HepG2 (cell line): ENCODE data around the gene GCG. TPM values are rescaled to one million over a fixed set of nuclear protein-coding genes. Genes with fewer than 3 reads are reported as not detected.

Experiments used
- ARNTL ChIP-seq: sonication (generic); formaldehyde crosslinking; IDR thresholded peaks from 2 replicates; pipeline ENCODE4 v1.4.0; 2020; ENCODE audit warnings: mild to moderate bottlenecking, missing genetic modification reagents
- ERF ChIP-seq: IDR thresholded peaks from 2 replicates; pipeline ENCODE4 v1.6.1; 2018; ENCODE audit warnings: missing biosample characterization, missing genetic modification reagents
- FOXA3 ChIP-seq: IDR thresholded peaks from 2 replicates; pipeline ENCODE4 v1.6.1; 2016; ENCODE audit warnings: missing genetic modification reagents, missing compliant biosample characterization
- GATAD1 ChIP-seq: IDR thresholded peaks from 2 replicates; pipeline ENCODE4 v1.6.1; 2016; ENCODE audit warnings: missing genetic modification reagents, missing compliant biosample characterization
- KDM4B ChIP-seq: sonication (generic); formaldehyde crosslinking; IDR thresholded peaks from 2 replicates; pipeline ENCODE4 v1.4.0; 2020; ENCODE audit warnings: missing genetic modification reagents
- LCORL ChIP-seq, 2 experiments: fragments of 450-650 bp in 1 of 2; sonication (generic) in 1 of 2; formaldehyde crosslinking in 1 of 2; IDR thresholded peaks; 2 replicates each; pipeline versions ENCODE4 v1.5.0 to v1.6.1; 2017 to 2020; ENCODE audit warnings: antibody characterized with exemption in 1 of 2, missing genetic modification reagents in 1 of 2
- MIER3 ChIP-seq: IDR thresholded peaks from 2 replicates; pipeline ENCODE4 v1.6.1; 2016; ENCODE audit warnings: missing compliant biosample characterization, borderline replicate concordance
- MIXL1 ChIP-seq: IDR thresholded peaks from 2 replicates; pipeline ENCODE4 v1.6.1; 2016
- NRL ChIP-seq: sonication (generic); formaldehyde crosslinking; IDR thresholded peaks from 2 replicates; pipeline ENCODE4 v1.5.0; 2020; ENCODE audit warnings: missing genetic modification reagents, mild to moderate bottlenecking, moderate library complexity, borderline replicate concordance
- POLR2G ChIP-seq: fragments of 200-400 bp; formaldehyde crosslinking; IDR thresholded peaks from 2 replicates; pipeline ENCODE4 v1.6.1; 2018; ENCODE audit warnings: mild to moderate bottlenecking, low read depth, low read length, moderate library complexity
- RBM39 ChIP-seq: fragments of 200-400 bp; formaldehyde crosslinking; IDR thresholded peaks from one replicate; pipeline ENCODE4 v1.6.1; 2018; ENCODE audit warnings: antibody characterized with exemption, mild to moderate bottlenecking, low read depth, low read length; ENCODE audit not compliant: poor library complexity, severe bottlenecking
- SMAD9 ChIP-seq: sonication (generic); formaldehyde crosslinking; IDR thresholded peaks from 2 replicates; pipeline ENCODE4 v1.5.1; 2020; ENCODE audit warnings: mild to moderate bottlenecking, missing genetic modification reagents
- TCF7L2 ChIP-seq: IDR thresholded peaks from 2 replicates; pipeline ENCODE4 v1.6.1; 2011; ENCODE audit warnings: mild to moderate bottlenecking, low read depth, low read length, moderate library complexity
- TEAD3 ChIP-seq: optimal IDR thresholded peaks from 2 replicates; pipeline ENCODE3; 2016; ENCODE audit warnings: borderline replicate concordance
- TMF1 ChIP-seq: sonication (generic); formaldehyde crosslinking; IDR thresholded peaks from 2 replicates; pipeline ENCODE4 v1.8.1; 2022; ENCODE audit warnings: low read depth, missing genetic modification reagents
- ZNF503 ChIP-seq: sonication (generic); formaldehyde crosslinking; IDR thresholded peaks from 2 replicates; pipeline ENCODE4 v1.4.0; 2020; ENCODE audit warnings: missing genetic modification reagents
- ZNF724P ChIP-seq: sonication (generic); formaldehyde crosslinking; IDR thresholded peaks from 2 replicates; pipeline ENCODE4 v1.8.0; 2022; ENCODE audit warnings: missing genetic modification reagents, borderline replicate concordance
- ZNF770 ChIP-seq: sonication (generic); formaldehyde crosslinking; IDR thresholded peaks from 2 replicates; pipeline ENCODE4 v1.5.0; 2020; ENCODE audit warnings: mild to moderate bottlenecking, missing genetic modification reagents
- polyA plus RNA-seq, 8 experiments: library from polyadenylated mRNA; depleted of rRNA in 3 of 8; stranded (reverse) in 7 of 8; unstranded in 1 of 8; fragments of >200 nt; fragmentation: Illumina TruSeq in 4 of 8; extraction: Trizol in 4 of 8; gene quantifications; 2 replicates each; pipeline versions ENCODE4 v1.2.1 to v1.2.3, GENCODE V29; 2011 to 2016; ENCODE audit warnings: low read depth in 4 of 8, missing spikeins in 1 of 8, mixed read lengths in 1 of 8; ENCODE audit not compliant: insufficient read depth in 1 of 8
- total RNA-seq, 5 experiments: library from RNA; depleted of rRNA; stranded (reverse); fragments of >200 nt; fragmentation: Illumina TruSeq; extraction: Trizol; gene quantifications; 2 replicates each; pipeline ENCODE4 v1.2.3, GENCODE V29; 2016; ENCODE audit warnings: low read depth in 1 of 5
- TF ChIP-seq, protein P1 (sequence below): sonication (generic); formaldehyde crosslinking; IDR thresholded peaks from 2 replicates; pipeline ENCODE4 v1.5.1; 2020; ENCODE audit warnings: missing genetic modification reagents, mild to moderate bottlenecking, borderline replicate concordance
- TF ChIP-seq, protein P2 (sequence below): fragments of 450-650 bp; IDR thresholded peaks from 2 replicates; pipeline ENCODE4 v1.6.1; 2017; ENCODE audit warnings: mild to moderate bottlenecking
- TF ChIP-seq, protein P3 (sequence below): sonication (generic); formaldehyde crosslinking; IDR thresholded peaks from 2 replicates; pipeline ENCODE4 v1.5.0; 2020; ENCODE audit warnings: missing genetic modification reagents
- TF ChIP-seq, protein P4 (sequence below): IDR thresholded peaks from 2 replicates; pipeline ENCODE4 v1.6.1; 2012; ENCODE audit warnings: inconsistent platforms

Gene GCG
- total and polyA plus RNA-seq, 2 of the 13 experiments (the other 11 are each of a cell fraction or from before 2014, with no cell fraction given), result not detected

GRCh38 chr2:162107361-162107901, 44.6 kb downstream of the GCG start (continued):
- TF ChIP-seq ZNF770 (CRISPR knock-in tag) (no peak), GATAD1 (CRISPR knock-in tag) (no peak), TEAD3 (CRISPR knock-in tag) (peak; percentile 73), MIER3 (CRISPR knock-in tag) (peak; percentile 19; the same call in 1 of the 2 replicates), ARNTL (CRISPR knock-in tag) (no peak), ZNF503 (peak; percentile 66; the same call in 1 of the 2 replicates), FOXA3 (CRISPR knock-in tag) (peak; percentile 88), KDM4B (0 out of 2 replicates have a peak, but pooled peaks have one; percentile 18), SMAD9 (CRISPR knock-in tag) (no peak), TMF1 (CRISPR knock-in tag) (no peak), RBM39 (no peak), TCF7L2 (peak; percentile 41; the same call in 1 of the 2 replicates), ZNF724P (no peak), MIXL1 (CRISPR knock-in tag) (peak; percentile 58; the same call in 1 of the 2 replicates), NRL (no peak), POLR2G (no peak), ERF (CRISPR knock-in tag) (0 out of 2 replicates have a peak, but pooled peaks have one; percentile 32), LCORL (IDR thresholded peaks at IDR 0.05) (no peak), LCORL (CRISPR knock-in tag; IDR thresholded peaks at IDR 0.05) (peak; percentile 77)
- TF ChIP-seq, protein P1, sequence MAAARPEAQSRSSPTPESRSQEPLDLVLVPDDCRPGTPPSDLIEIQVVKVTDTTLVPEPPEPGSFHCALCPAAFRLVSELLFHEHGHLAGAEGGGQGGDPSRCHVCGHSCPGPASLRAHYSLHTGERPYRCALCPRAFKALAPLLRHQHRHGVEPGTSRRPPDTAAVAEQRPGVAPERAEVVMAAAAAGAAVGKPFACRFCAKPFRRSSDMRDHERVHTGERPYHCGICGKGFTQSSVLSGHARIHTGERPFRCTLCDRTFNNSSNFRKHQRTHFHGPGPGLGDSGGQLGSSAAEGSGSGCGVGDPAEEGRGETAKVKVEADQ (CRISPR knock-in tag), result no peak
- TF ChIP-seq, protein P2, sequence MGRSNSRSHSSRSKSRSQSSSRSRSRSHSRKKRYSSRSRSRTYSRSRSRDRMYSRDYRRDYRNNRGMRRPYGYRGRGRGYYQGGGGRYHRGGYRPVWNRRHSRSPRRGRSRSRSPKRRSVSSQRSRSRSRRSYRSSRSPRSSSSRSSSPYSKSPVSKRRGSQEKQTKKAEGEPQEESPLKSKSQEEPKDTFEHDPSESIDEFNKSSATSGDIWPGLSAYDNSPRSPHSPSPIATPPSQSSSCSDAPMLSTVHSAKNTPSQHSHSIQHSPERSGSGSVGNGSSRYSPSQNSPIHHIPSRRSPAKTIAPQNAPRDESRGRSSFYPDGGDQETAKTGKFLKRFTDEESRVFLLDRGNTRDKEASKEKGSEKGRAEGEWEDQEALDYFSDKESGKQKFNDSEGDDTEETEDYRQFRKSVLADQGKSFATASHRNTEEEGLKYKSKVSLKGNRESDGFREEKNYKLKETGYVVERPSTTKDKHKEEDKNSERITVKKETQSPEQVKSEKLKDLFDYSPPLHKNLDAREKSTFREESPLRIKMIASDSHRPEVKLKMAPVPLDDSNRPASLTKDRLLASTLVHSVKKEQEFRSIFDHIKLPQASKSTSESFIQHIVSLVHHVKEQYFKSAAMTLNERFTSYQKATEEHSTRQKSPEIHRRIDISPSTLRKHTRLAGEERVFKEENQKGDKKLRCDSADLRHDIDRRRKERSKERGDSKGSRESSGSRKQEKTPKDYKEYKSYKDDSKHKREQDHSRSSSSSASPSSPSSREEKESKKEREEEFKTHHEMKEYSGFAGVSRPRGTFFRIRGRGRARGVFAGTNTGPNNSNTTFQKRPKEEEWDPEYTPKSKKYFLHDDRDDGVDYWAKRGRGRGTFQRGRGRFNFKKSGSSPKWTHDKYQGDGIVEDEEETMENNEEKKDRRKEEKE, result no peak
- TF ChIP-seq, protein P3, sequence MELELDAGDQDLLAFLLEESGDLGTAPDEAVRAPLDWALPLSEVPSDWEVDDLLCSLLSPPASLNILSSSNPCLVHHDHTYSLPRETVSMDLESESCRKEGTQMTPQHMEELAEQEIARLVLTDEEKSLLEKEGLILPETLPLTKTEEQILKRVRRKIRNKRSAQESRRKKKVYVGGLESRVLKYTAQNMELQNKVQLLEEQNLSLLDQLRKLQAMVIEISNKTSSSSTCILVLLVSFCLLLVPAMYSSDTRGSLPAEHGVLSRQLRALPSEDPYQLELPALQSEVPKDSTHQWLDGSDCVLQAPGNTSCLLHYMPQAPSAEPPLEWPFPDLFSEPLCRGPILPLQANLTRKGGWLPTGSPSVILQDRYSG, result no peak
- TF ChIP-seq, protein P4, sequence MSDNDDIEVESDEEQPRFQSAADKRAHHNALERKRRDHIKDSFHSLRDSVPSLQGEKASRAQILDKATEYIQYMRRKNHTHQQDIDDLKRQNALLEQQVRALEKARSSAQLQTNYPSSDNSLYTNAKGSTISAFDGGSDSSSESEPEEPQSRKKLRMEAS, result no peak
